Endothelial cell of umbilical vein (primary cell): ENCODE measurements around the gene SLC4A1AP.

ENCODE experiments used
- EZH2 ChIP-seq: IDR thresholded peaks from 2 replicates; pipeline ENCODE4 v1.6.1; 2012; ENCODE audit warnings: borderline replicate concordance, low read depth, mild to moderate bottlenecking, moderate library complexity, low read length, inconsistent platforms; ENCODE audit not compliant: severe bottlenecking
- FOS ChIP-seq: IDR thresholded peaks from 2 replicates; pipeline ENCODE4 v1.6.1; 2011; ENCODE audit warnings: mild to moderate bottlenecking, low read length, moderate library complexity, borderline replicate concordance; ENCODE audit not compliant: insufficient read depth
- MYC ChIP-seq: IDR thresholded peaks from one replicate; pipeline ENCODE4 v1.6.1; 2011; ENCODE audit warnings: mild to moderate bottlenecking, low read depth, low read length
- POLR2AphosphoS5 ChIP-seq: IDR thresholded peaks from 2 replicates; pipeline ENCODE4 v1.6.1; 2012; ENCODE audit warnings: low read depth, mild to moderate bottlenecking, control low read depth, low read length, moderate library complexity; ENCODE audit not compliant: insufficient read depth
- TF ChIP-seq, protein P1 (sequence below), 2 donors: IDR thresholded peaks; 1 replicate in 1 of 2; 2 replicates in 1 of 2; pipeline ENCODE4 v1.5.1; 2011; ENCODE audit warnings: low read length in 2 of 2, mild to moderate bottlenecking in 2 of 2, moderate library complexity in 2 of 2, control low read depth in 1 of 2, inconsistent platforms in 1 of 2, low read depth in 1 of 2; ENCODE audit not compliant: insufficient read depth in 1 of 2; ENCODE audit errors: extremely low read depth in 1 of 2

DNA sequence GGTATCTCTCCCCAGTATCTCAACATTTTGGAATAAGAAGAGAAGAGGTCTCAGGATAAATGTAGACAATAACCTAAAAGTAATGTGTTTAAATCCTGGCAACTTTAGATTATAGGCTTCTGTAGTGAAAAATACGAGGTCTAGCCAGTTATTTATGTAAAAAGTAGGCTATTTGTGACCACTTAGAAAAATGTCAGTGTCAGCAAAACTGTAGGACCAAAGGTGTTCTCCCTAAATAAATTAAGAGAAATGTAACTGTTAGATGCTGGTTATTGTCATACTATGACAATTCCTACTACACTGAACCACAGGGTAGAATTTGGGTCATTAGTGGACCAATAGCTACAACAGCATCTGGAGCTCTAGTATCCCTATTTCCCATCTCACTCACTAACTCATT is 2.3 kb upstream of the SLC4A1AP start:
- TF ChIP-seq, protein P1, sequence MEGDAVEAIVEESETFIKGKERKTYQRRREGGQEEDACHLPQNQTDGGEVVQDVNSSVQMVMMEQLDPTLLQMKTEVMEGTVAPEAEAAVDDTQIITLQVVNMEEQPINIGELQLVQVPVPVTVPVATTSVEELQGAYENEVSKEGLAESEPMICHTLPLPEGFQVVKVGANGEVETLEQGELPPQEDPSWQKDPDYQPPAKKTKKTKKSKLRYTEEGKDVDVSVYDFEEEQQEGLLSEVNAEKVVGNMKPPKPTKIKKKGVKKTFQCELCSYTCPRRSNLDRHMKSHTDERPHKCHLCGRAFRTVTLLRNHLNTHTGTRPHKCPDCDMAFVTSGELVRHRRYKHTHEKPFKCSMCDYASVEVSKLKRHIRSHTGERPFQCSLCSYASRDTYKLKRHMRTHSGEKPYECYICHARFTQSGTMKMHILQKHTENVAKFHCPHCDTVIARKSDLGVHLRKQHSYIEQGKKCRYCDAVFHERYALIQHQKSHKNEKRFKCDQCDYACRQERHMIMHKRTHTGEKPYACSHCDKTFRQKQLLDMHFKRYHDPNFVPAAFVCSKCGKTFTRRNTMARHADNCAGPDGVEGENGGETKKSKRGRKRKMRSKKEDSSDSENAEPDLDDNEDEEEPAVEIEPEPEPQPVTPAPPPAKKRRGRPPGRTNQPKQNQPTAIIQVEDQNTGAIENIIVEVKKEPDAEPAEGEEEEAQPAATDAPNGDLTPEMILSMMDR (IDR thresholded peaks at IDR 0.05; ENCODE audit: extremely low read depth in 1 of 2, insufficient read depth in 1 of 2, low read depth in 1 of 2, low read length in 2 of 2), result no peak
- no peak for TF ChIP-seq MYC
- no peak for TF ChIP-seq POLR2AphosphoS5
- TF ChIP-seq EZH2, result no peak
- no peak for TF ChIP-seq FOS
